ENCODE results near the gene HMCN2.
"Not testable (repeated sequence)": the region's sequence is repeated elsewhere in the genome, so short reads cannot be mapped to it uniquely, and the experiment has no call there.

Gene HMCN2

GRCh38 chr9:130264414-130265350 lies 878 bp upstream of the HMCN2 start:
- no peak for DNase-seq

- DNase-seq = no peak
These were observed 907 bp downstream of the HMCN2 start for GRCh38 chr9:130266236-130267098.

- no peak for DNase-seq
These were observed 2.4 kb downstream of the HMCN2 start for GRCh38 chr9:130267930-130268329.

GRCh38 chr9:130268521-130269211 lies 3.1 kb downstream of the HMCN2 start:
- DNase-seq = no peak

- DNase-seq = no peak
These were observed 5.9 kb downstream of the HMCN2 start for GRCh38 chr9:130271473-130271872.

GRCh38 chr9:130275156-130275555 lies 9.6 kb downstream of the HMCN2 start:
- no peak for DNase-seq

GRCh38 chr9:130276121-130276520 lies 10.6 kb downstream of the HMCN2 start:
- peak; percentile 77 for DNase-seq

GRCh38 chr9:130276955-130277354 lies 11.4 kb downstream of the HMCN2 start:
- DNase-seq = no peak

GRCh38 chr9:130277525-130277924 lies 12.0 kb downstream of the HMCN2 start:
- not testable (repeated sequence) for DNase-seq

- DNase-seq = no peak
These were observed 18.1 kb downstream of the HMCN2 start for GRCh38 chr9:130283539-130284248.

- no peak for DNase-seq
These were observed 18.7 kb downstream of the HMCN2 start for GRCh38 chr9:130284249-130284625.

GRCh38 chr9:130284690-130285089 lies 19.1 kb downstream of the HMCN2 start:
- no peak for DNase-seq

GRCh38 chr9:130285271-130285670 lies 19.7 kb downstream of the HMCN2 start:
- no peak for DNase-seq

- no peak for DNase-seq
These were observed 20.7 kb downstream of the HMCN2 start for GRCh38 chr9:130286072-130286770.

- DNase-seq = no peak
These were observed 21.3 kb downstream of the HMCN2 start for GRCh38 chr9:130286781-130287428.

- DNase-seq = no peak
These were observed 22.2 kb downstream of the HMCN2 start for GRCh38 chr9:130287736-130288135.

GRCh38 chr9:130288393-130288792 lies 22.8 kb downstream of the HMCN2 start:
- no peak for DNase-seq

GRCh38 chr9:130288926-130289690 lies 23.5 kb downstream of the HMCN2 start:
- DNase-seq = no peak

GRCh38 chr9:130289711-130290241 lies 24.2 kb downstream of the HMCN2 start:
- DNase-seq = no peak
